Smooth muscle cell (in vitro differentiated cells): ENCODE data around the gene MIPEP. TPM values are rescaled to one million over a fixed set of nuclear protein-coding genes. Genes with fewer than 3 reads are reported as not detected.

Experiments
- DNase-seq: peaks from one replicate; lab custom pipeline; 2025; ENCODE audit not compliant: unreplicated experiment; lab: John Stamatoyannopoulos, UW
- H2AFZ ChIP-seq: fragments of 200-600 bp; sonication (generic); 2 replicates; pipeline ENCODE4 v1.6.0; 2016; ENCODE audit warnings: antibody characterized with exemption, low read depth, mild to moderate bottlenecking
- H3F3A ChIP-seq: fragments of 200-600 bp; sonication (generic); 2 replicates; pipeline ENCODE4 v1.6.0; 2017; ENCODE audit warnings: antibody characterized with exemption, low read depth
- H3K27ac ChIP-seq: fragments of 200-600 bp; sonication (generic); 2 replicates; pipeline ENCODE4 v1.5.1; 2016; ENCODE audit warnings: low read depth, mild to moderate bottlenecking
- H3K27me3 ChIP-seq: fragments of 200-600 bp; sonication (generic); 2 replicates; pipeline ENCODE4 v1.6.1; 2016; ENCODE audit warnings: low read depth, mild to moderate bottlenecking
- H3K36me3 ChIP-seq: fragments of 200-600 bp; sonication (generic); 2 replicates; pipeline ENCODE4 v1.5.1; 2016; ENCODE audit warnings: low read depth
- H3K4me1 ChIP-seq: fragments of 200-600 bp; sonication (generic); 2 replicates; pipeline ENCODE4 v1.5.1; 2016; ENCODE audit warnings: low read depth
- H3K4me2 ChIP-seq: fragments of 200-600 bp; sonication (generic); 2 replicates; pipeline ENCODE4 v1.6.0; 2016; ENCODE audit warnings: mild to moderate bottlenecking
- H3K4me3 ChIP-seq: fragments of 200-600 bp; sonication (generic); 2 replicates; pipeline ENCODE4 v1.5.1; 2016; ENCODE audit warnings: mild to moderate bottlenecking
- H3K79me2 ChIP-seq: fragments of 200-600 bp; sonication (generic); 2 replicates; pipeline ENCODE4 v1.6.0; 2016; ENCODE audit warnings: low read depth, mild to moderate bottlenecking
- H3K9ac ChIP-seq: fragments of 200-600 bp; sonication (generic); 2 replicates; pipeline ENCODE4 v1.6.0; 2016; ENCODE audit warnings: low read depth
- H3K9me3 ChIP-seq: fragments of 200-600 bp; sonication (generic); replicated peaks from 2 replicates; pipeline ENCODE4 v1.5.1; 2016; ENCODE audit warnings: low read depth
- H4K20me1 ChIP-seq: fragments of 200-600 bp; sonication (generic); 2 replicates; pipeline ENCODE4 v1.6.0; 2016; ENCODE audit warnings: low read depth
- WGBS: methylation state at CpG from one replicate; pipeline ENCODE4 v1.1.7; 2016; ENCODE audit warnings: low lambda C conversion rate; 5-methylcytosine and 5-hydroxymethylcytosine counted together
- polyA plus RNA-seq: library from polyadenylated mRNA; unstranded; fragments of >200 nt; fragmentation: Nextera tagmentation; extraction: Ambion mirVana; gene quantifications from 2 replicates; pipeline ENCODE4 v1.2.1, GENCODE V29; 2016
- total RNA-seq: library from RNA; depleted of rRNA; stranded (reverse); fragments of >200 nt; gene quantifications from 2 replicates; pipeline ENCODE4 v1.2.3, GENCODE V29; 2014
- TF ChIP-seq, protein P1 (sequence below): fragments of 200-600 bp; sonication (generic); IDR thresholded peaks from 2 replicates; pipeline ENCODE4 v1.5.1; 2017; ENCODE audit warnings: borderline replicate concordance, mild to moderate bottlenecking, antibody characterized with exemption; ENCODE audit not compliant: insufficient read depth, poor library complexity, severe bottlenecking

Gene MIPEP
- total and polyA plus RNA-seq, 2 experiments from 2014 or later, result 15.7 to 18.9 TPM

DNA sequence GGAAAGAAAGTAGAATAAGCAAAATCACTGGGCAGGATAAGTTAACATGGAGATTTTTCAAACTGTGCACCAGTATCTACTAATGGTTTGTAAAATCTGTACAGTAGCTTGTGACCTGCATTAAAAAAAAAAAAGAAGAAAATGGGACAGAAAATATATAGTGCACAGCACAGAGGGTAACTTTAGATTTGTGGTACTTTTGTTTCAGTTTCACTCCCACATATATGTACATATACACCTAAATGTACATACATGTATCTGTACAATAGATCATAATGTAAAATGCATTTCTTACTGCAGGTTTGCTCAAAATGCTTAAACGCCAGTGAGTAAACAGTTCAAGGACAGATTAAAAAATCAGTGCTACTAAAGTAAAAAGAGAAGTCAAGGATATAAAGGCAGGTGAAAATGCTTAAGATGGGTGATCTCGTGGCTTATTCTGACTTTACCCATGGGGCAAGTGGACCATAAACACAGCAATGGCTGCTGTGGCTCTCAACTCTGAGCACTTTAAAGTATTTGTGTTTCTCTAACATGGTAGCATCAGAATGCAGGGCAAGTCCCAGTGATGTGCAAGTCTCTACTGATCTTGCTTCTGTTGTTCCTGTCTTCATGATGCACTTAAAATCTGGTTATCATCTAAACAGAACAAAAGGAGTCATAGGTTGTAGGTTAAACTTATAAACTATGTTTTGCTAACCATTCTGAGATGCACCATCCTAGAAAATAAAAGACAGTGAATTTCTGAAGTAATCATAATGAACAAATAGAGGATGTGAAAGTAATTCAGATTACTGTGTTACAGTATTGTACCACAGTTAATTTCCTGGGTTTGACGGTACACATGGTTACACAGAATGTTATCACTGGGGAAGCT, 112.3 kb downstream of the MIPEP start:
- Histone ChIP-seq H3K27me3 (no peaks in the 10 kb centered on the region), H3K9ac (no peak overlapping the region), H3K79me2 (no peaks in the 10 kb centered on the region), H3K27ac (no peak overlapping the region), H3K4me2 (no peak overlapping the region), H3K9me3 (no peaks in the 10 kb centered on the region), H2AFZ (no peak overlapping the region), H3F3A (no peaks in the 10 kb centered on the region), H3K4me3 (no peak overlapping the region), H4K20me1 (no peaks in the 10 kb centered on the region), H3K36me3 (no peaks in the 10 kb centered on the region), H3K4me1 (no peaks in the 10 kb centered on the region)
- DNase-seq, result no peak
- 85% methylated on average over 3 of the region's 3 CpGs for WGBS
- TF ChIP-seq, protein P1, sequence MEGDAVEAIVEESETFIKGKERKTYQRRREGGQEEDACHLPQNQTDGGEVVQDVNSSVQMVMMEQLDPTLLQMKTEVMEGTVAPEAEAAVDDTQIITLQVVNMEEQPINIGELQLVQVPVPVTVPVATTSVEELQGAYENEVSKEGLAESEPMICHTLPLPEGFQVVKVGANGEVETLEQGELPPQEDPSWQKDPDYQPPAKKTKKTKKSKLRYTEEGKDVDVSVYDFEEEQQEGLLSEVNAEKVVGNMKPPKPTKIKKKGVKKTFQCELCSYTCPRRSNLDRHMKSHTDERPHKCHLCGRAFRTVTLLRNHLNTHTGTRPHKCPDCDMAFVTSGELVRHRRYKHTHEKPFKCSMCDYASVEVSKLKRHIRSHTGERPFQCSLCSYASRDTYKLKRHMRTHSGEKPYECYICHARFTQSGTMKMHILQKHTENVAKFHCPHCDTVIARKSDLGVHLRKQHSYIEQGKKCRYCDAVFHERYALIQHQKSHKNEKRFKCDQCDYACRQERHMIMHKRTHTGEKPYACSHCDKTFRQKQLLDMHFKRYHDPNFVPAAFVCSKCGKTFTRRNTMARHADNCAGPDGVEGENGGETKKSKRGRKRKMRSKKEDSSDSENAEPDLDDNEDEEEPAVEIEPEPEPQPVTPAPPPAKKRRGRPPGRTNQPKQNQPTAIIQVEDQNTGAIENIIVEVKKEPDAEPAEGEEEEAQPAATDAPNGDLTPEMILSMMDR, result no peak

DNA sequence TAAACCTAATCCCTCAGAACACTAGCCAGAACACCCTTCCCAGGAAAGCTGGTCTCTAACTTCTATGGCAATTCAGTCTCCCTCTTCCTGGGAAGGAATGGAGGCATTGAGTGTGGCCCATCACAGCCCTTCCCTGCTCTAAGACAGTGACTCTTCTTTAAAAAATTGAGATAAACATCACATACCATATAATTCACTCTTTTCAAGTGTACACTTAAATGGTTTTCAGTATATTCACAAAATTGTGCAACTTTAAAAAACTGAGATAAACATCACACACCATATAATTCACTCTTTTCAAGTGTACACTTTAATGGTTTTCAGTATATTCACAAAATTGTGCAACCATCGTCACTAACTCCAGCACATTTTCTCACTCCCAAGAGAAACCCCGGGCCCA, 116.5 kb downstream of the MIPEP start:
- H3K9me3 ChIP-seq, result no peaks in the 10 kb centered on the region
- no peak for DNase-seq
- H2AFZ ChIP-seq, result no peak overlapping the region
- H4K20me1 ChIP-seq, result no peaks in the 10 kb centered on the region
- no peaks in the 10 kb centered on the region for H3F3A ChIP-seq
- peak overlapping the region; percentile 76 for H3K27ac ChIP-seq
- H3K4me2 ChIP-seq, result no peak overlapping the region
- no peaks in the 10 kb centered on the region for H3K36me3 ChIP-seq
- H3K27me3 ChIP-seq, result no peaks in the 10 kb centered on the region
- TF ChIP-seq, protein P1, result no peak
- H3K79me2 ChIP-seq, result no peaks in the 10 kb centered on the region
- H3K9ac ChIP-seq, result no peak overlapping the region
- H3K4me3 ChIP-seq, result no peak overlapping the region
- H3K4me1 ChIP-seq, result no peaks in the 10 kb centered on the region
- 47% methylated on average over 2 of the region's 2 CpGs for WGBS

DNA sequence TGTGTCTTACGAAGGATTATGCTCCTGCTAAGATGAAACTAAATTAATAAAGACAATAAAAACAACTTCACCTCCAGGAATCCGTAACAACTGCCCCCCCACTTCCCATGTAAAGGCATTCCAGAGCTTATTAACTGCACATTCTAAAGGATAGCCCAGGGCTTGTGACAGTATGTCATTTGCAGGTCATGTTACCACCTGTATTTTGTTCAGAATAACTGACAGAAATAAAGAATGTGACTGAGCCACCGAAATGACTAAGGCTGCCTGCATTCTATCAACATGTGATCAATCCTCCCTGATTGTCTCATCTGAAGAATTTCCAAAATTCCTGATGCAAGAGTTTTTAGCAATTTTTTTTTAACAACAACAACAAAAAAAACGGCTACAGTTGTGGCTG, 117.2 kb downstream of the MIPEP start:
- no peaks in the 10 kb centered on the region for H3K9me3 ChIP-seq
- H3K27me3 ChIP-seq, result no peaks in the 10 kb centered on the region
- DNase-seq, result no peak
- H2AFZ ChIP-seq, result no peak overlapping the region
- no peaks in the 10 kb centered on the region for H3F3A ChIP-seq
- no peaks in the 10 kb centered on the region for H3K36me3 ChIP-seq
- 78% methylated on average over 4 of the region's 4 CpGs for WGBS
- peak overlapping the region; percentile 76 for H3K27ac ChIP-seq
- TF ChIP-seq, protein P1, result no peak
- no peaks in the 10 kb centered on the region for H4K20me1 ChIP-seq
- no peaks in the 10 kb centered on the region for H3K4me1 ChIP-seq
- no peak overlapping the region for H3K4me2 ChIP-seq
- peak overlapping the region; percentile 18 for H3K9ac ChIP-seq
- H3K4me3 ChIP-seq, result no peak overlapping the region
- no peaks in the 10 kb centered on the region for H3K79me2 ChIP-seq

GRCh38 chr13:23771552-23771951, 117.6 kb downstream of the MIPEP start:
- H3K4me1 ChIP-seq, result no peaks in the 10 kb centered on the region
- H3K9me3 ChIP-seq, result no peaks in the 10 kb centered on the region
- TF ChIP-seq, protein P1, result no peak
- no peak overlapping the region for H3K4me2 ChIP-seq
- no peak overlapping the region for H3K4me3 ChIP-seq
- no peak overlapping the region for H2AFZ ChIP-seq
- DNase-seq, result no peak
- WGBS, result 68% methylated on average over 2 of the region's 2 CpGs
- no peaks in the 10 kb centered on the region for H3K79me2 ChIP-seq
- H3F3A ChIP-seq, result no peaks in the 10 kb centered on the region
- H4K20me1 ChIP-seq, result no peaks in the 10 kb centered on the region
- H3K36me3 ChIP-seq, result no peaks in the 10 kb centered on the region
- H3K9ac ChIP-seq, result peak overlapping the region; percentile 18
- H3K27me3 ChIP-seq, result no peaks in the 10 kb centered on the region
- H3K27ac ChIP-seq, result peak overlapping the region; percentile 76
